Adrenal gland (tissue), 5 donors: ENCODE data around the gene UXS1.

ENCODE experiments used
- POLR2A ChIP-seq, 2 donors: fragments of 450-650 bp; IDR thresholded peaks; one replicate each; pipeline ENCODE4 v1.6.1; 2017; ENCODE audit warnings: antibody characterized with exemption in 2 of 2, mild to moderate bottlenecking in 2 of 2, moderate library complexity in 1 of 2
- TF ChIP-seq, protein P1 (sequence below), 6 experiments: fragments of 450-650 bp in 4 of 6; fragments of 200-600 bp in 2 of 6; sonication (generic) in 1 of 6; IDR thresholded peaks; 1 replicate in 5 of 6; 2 replicates in 1 of 6; pipeline versions ENCODE4 v1.5.1 to v1.8.0; 2016 to 2021; ENCODE audit warnings: antibody characterized with exemption in 6 of 6, mild to moderate bottlenecking in 2 of 6, moderate library complexity in 1 of 6
- donor health status: DM: no; HTN: no; CAD: no.

- TF ChIP-seq, protein P1, sequence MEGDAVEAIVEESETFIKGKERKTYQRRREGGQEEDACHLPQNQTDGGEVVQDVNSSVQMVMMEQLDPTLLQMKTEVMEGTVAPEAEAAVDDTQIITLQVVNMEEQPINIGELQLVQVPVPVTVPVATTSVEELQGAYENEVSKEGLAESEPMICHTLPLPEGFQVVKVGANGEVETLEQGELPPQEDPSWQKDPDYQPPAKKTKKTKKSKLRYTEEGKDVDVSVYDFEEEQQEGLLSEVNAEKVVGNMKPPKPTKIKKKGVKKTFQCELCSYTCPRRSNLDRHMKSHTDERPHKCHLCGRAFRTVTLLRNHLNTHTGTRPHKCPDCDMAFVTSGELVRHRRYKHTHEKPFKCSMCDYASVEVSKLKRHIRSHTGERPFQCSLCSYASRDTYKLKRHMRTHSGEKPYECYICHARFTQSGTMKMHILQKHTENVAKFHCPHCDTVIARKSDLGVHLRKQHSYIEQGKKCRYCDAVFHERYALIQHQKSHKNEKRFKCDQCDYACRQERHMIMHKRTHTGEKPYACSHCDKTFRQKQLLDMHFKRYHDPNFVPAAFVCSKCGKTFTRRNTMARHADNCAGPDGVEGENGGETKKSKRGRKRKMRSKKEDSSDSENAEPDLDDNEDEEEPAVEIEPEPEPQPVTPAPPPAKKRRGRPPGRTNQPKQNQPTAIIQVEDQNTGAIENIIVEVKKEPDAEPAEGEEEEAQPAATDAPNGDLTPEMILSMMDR (IDR thresholded peaks at IDR 0.05): no peak
- TF ChIP-seq POLR2A (IDR thresholded peaks at IDR 0.05): no peak
Observed at GRCh38 chr2:106175086-106175850, 18.8 kb downstream of the UXS1 start.
